WTC11 (cell line): ENCODE results near the gene EXOC4. TPM values are rescaled to one million over a fixed set of nuclear protein-coding genes. Genes with fewer than 3 reads are reported as not detected.

Source experiments
- ATAC-seq: fragments of 200-7000 bp; cut with Tn5 transposase; 2 replicates; pipeline ENCODE4 v1.10.0; 2021; ENCODE audit warnings: mild to moderate bottlenecking, moderate library complexity
- CTCF ChIA-PET: fragments of 300-600 bp; sonication (Branson Sonifier 250); formaldehyde crosslinking; loops from one replicate; lab custom pipeline; 2021; ENCODE audit warnings: antibody characterized with exemption; lab: Charles Lee
- POLR2A ChIA-PET: fragments of 350-600 bp; sonication (Branson Sonifier 250); formaldehyde crosslinking; loops from one replicate; lab custom pipeline; 2021; ENCODE audit warnings: antibody characterized with exemption; lab: Charles Lee
- DNase-seq: peaks from one replicate; pipeline ENCODE4 v3.0.0; 2021; ENCODE audit warnings: low spot score
- H3K27ac Mint-ChIP-seq: 2 replicates; pipeline ENCODE4 v1.8.0; 2021; ENCODE audit warnings: mixed read lengths
- H3K27me3 Mint-ChIP-seq: 2 replicates; pipeline ENCODE4 v1.8.0; 2021; ENCODE audit warnings: low read depth, mild to moderate bottlenecking, moderate library complexity, mixed read lengths
- H3K36me3 Mint-ChIP-seq: 2 replicates; pipeline ENCODE4 v1.8.0; 2021; ENCODE audit warnings: mixed read lengths
- H3K4me1 Mint-ChIP-seq: 2 replicates; pipeline ENCODE4 v1.8.0; 2022; ENCODE audit warnings: mixed read lengths
- H3K4me3 Mint-ChIP-seq: 2 replicates; pipeline ENCODE4 v1.8.0; 2021; ENCODE audit warnings: mild to moderate bottlenecking, moderate library complexity, mixed read lengths
- H3K9me3 Mint-ChIP-seq: 2 replicates; pipeline ENCODE4 v1.8.0; 2021; ENCODE audit warnings: mixed read lengths
- ELF4 ChIP-seq: sonication (generic); formaldehyde crosslinking; IDR thresholded peaks from 2 replicates; pipeline ENCODE4 v1.8.1; 2022; ENCODE audit warnings: low read depth, mild to moderate bottlenecking, moderate library complexity, missing genetic modification reagents
- HMGXB4 ChIP-seq: sonication (generic); formaldehyde crosslinking; IDR thresholded peaks from 2 replicates; pipeline ENCODE4 v1.8.1; 2023; ENCODE audit warnings: mild to moderate bottlenecking, moderate library complexity, missing genetic modification reagents
- JUN ChIP-seq: sonication (generic); formaldehyde crosslinking; IDR thresholded peaks from 2 replicates; pipeline ENCODE4 v1.8.0; 2023; ENCODE audit warnings: mild to moderate bottlenecking, missing genetic modification reagents
- NR3C1 ChIP-seq: sonication (generic); formaldehyde crosslinking; conservative IDR thresholded peaks from 2 replicates; pipeline ENCODE4 v1.8.1; 2023; ENCODE audit warnings: low read depth, mild to moderate bottlenecking, missing genetic modification reagents
- SMAD3 ChIP-seq: sonication (generic); formaldehyde crosslinking; IDR thresholded peaks from 2 replicates; pipeline ENCODE4 v1.8.0; 2022; ENCODE audit warnings: missing genetic modification reagents, mild to moderate bottlenecking, borderline replicate concordance
- SOX15 ChIP-seq: fragments of 250-450 bp; sonication (Bioruptor Pico); IDR thresholded peaks from 2 replicates; pipeline ENCODE4 v1.9.0; 2021; ENCODE audit warnings: mild to moderate bottlenecking
- TCF7 ChIP-seq: sonication (generic); formaldehyde crosslinking; IDR thresholded peaks from 2 replicates; pipeline ENCODE4 v1.8.0; 2022; ENCODE audit warnings: mild to moderate bottlenecking, low read depth, missing genetic modification reagents, moderate library complexity
- TEAD4 ChIP-seq: sonication (generic); formaldehyde crosslinking; IDR thresholded peaks from 2 replicates; pipeline ENCODE4 v1.8.0; 2022; ENCODE audit warnings: mild to moderate bottlenecking, missing genetic modification reagents
- TP53 ChIP-seq: sonication (generic); formaldehyde crosslinking; IDR thresholded peaks from 2 replicates; pipeline ENCODE4 v1.8.1; 2023; ENCODE audit warnings: mild to moderate bottlenecking, missing genetic modification reagents
- ZMAT4 ChIP-seq: fragments of 250-450 bp; sonication (Bioruptor Pico); IDR thresholded peaks from 2 replicates; pipeline ENCODE4 v1.9.0; 2021; ENCODE audit warnings: mild to moderate bottlenecking
- ZNF425 ChIP-seq: fragments of 250-450 bp; sonication (Bioruptor Pico); conservative IDR thresholded peaks from 2 replicates; pipeline ENCODE4 v1.9.0; 2021; ENCODE audit warnings: mild to moderate bottlenecking
- ZNF532 ChIP-seq: fragments of 250-450 bp; sonication (Bioruptor Pico); IDR thresholded peaks from 2 replicates; pipeline ENCODE4 v1.9.0; 2021; ENCODE audit warnings: mild to moderate bottlenecking, borderline replicate concordance
- ZSCAN18 ChIP-seq: fragments of 250-450 bp; sonication (Bioruptor Pico); IDR thresholded peaks from 2 replicates; pipeline ENCODE4 v2.1.2; 2022; ENCODE audit warnings: mild to moderate bottlenecking, moderate library complexity
- total RNA-seq: library from RNA; stranded (reverse); gene quantifications from 3 replicates; pipeline ENCODE4 v1.2.3, GENCODE V29; 2021
- TF ChIP-seq, protein P1 (sequence below): sonication (generic); formaldehyde crosslinking; IDR thresholded peaks from 2 replicates; pipeline ENCODE4 v1.8.1; 2023; ENCODE audit warnings: mild to moderate bottlenecking, missing genetic modification reagents
- TF ChIP-seq, protein P2 (sequence below): sonication (generic); formaldehyde crosslinking; conservative IDR thresholded peaks from 2 replicates; pipeline ENCODE4 v1.8.1; 2022; ENCODE audit warnings: mild to moderate bottlenecking, missing genetic modification reagents
- TF ChIP-seq, protein P3 (sequence below): sonication (generic); formaldehyde crosslinking; IDR thresholded peaks from 2 replicates; pipeline ENCODE4 v1.8.1; 2023; ENCODE audit warnings: mild to moderate bottlenecking, missing genetic modification reagents, borderline replicate concordance
- TF ChIP-seq, protein P4 (sequence below): sonication (generic); formaldehyde crosslinking; IDR thresholded peaks from 2 replicates; pipeline ENCODE4 v1.8.1; 2023; ENCODE audit warnings: mild to moderate bottlenecking, missing genetic modification reagents, moderate library complexity

Gene EXOC4
- total RNA-seq, 1 experiment from 2014 or later: 62.0 TPM

DNA sequence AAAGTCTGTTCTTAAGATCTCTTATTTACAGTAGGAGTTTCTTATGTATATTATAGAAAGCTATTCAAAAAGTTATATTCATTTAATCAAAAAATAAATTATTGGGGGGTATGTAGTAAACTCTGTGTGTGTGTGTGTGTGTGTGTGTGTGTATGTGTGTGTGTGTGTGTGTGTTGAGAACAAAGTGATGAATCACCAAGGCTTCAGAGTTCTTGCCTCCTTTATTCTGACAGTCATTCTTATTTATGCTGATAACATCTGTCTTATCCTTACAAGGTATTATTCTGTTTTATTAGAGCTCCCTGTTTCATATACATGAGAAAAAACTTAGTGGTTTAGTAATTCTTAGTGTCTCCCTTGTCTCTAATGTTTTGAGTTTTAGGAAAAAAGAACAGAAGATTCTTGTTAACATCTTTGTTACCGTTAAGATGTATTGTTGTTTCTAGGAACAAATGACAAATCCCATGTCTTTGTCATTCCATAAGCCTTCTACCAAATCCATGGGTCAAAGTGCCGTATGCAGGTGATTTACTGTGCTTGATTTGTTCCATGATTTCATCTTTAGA, 424.0 kb downstream of the EXOC4 start (continued):
- no peak for TF ChIP-seq ZNF532 (CRISPR knock-in tag)
- no peak for TF ChIP-seq HMGXB4 (CRISPR knock-in tag)
- TF ChIP-seq, protein P1, sequence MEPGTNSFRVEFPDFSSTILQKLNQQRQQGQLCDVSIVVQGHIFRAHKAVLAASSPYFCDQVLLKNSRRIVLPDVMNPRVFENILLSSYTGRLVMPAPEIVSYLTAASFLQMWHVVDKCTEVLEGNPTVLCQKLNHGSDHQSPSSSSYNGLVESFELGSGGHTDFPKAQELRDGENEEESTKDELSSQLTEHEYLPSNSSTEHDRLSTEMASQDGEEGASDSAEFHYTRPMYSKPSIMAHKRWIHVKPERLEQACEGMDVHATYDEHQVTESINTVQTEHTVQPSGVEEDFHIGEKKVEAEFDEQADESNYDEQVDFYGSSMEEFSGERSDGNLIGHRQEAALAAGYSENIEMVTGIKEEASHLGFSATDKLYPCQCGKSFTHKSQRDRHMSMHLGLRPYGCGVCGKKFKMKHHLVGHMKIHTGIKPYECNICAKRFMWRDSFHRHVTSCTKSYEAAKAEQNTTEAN: no peak
- TF ChIP-seq TCF7 (CRISPR knock-in tag): no peak
- TF ChIP-seq ELF4 (CRISPR knock-in tag): no peak

GRCh38 chr7:133678137-133678814, 425.4 kb downstream of the EXOC4 start:
- no peak for DNase-seq
- CTCF ChIA-PET: interaction anchor here (0.6 kb wide), 1 partner anchor 587 kb away, joined by 4 read pairs; no protein-coding TSS in a partner anchor
- H3K4me1 Mint-ChIP-seq: peaks cover 28% of the 10 kb centered on the region
- H3K9me3 Mint-ChIP-seq: no peaks in the 10 kb centered on the region
- no peak overlapping the region for H3K4me3 Mint-ChIP-seq
- POLR2A ChIA-PET: interaction anchor here (0.7 kb wide), 1 partner anchor 25 kb away, joined by 3 read pairs; no protein-coding TSS in a partner anchor
- ATAC-seq: no peak
- H3K27me3 Mint-ChIP-seq: no peaks in the 10 kb centered on the region
- no peak overlapping the region for H3K27ac Mint-ChIP-seq
- H3K36me3 Mint-ChIP-seq: no peaks in the 10 kb centered on the region
- TF ChIP-seq SOX15 (no peak), SMAD3 (CRISPR knock-in tag) (no peak), ZSCAN18 (CRISPR knock-in tag) (no peak), TP53 (CRISPR knock-in tag) (no peak), TEAD4 (CRISPR knock-in tag) (no peak), ZMAT4 (no peak), TCF7 (CRISPR knock-in tag) (no peak), NR3C1 (no peak), JUN (CRISPR knock-in tag) (no peak), ZNF425 (no peak)
- TF ChIP-seq, protein P2, sequence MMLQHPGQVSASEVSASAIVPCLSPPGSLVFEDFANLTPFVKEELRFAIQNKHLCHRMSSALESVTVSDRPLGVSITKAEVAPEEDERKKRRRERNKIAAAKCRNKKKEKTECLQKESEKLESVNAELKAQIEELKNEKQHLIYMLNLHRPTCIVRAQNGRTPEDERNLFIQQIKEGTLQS (CRISPR knock-in tag): no peak
- TF ChIP-seq, protein P3, sequence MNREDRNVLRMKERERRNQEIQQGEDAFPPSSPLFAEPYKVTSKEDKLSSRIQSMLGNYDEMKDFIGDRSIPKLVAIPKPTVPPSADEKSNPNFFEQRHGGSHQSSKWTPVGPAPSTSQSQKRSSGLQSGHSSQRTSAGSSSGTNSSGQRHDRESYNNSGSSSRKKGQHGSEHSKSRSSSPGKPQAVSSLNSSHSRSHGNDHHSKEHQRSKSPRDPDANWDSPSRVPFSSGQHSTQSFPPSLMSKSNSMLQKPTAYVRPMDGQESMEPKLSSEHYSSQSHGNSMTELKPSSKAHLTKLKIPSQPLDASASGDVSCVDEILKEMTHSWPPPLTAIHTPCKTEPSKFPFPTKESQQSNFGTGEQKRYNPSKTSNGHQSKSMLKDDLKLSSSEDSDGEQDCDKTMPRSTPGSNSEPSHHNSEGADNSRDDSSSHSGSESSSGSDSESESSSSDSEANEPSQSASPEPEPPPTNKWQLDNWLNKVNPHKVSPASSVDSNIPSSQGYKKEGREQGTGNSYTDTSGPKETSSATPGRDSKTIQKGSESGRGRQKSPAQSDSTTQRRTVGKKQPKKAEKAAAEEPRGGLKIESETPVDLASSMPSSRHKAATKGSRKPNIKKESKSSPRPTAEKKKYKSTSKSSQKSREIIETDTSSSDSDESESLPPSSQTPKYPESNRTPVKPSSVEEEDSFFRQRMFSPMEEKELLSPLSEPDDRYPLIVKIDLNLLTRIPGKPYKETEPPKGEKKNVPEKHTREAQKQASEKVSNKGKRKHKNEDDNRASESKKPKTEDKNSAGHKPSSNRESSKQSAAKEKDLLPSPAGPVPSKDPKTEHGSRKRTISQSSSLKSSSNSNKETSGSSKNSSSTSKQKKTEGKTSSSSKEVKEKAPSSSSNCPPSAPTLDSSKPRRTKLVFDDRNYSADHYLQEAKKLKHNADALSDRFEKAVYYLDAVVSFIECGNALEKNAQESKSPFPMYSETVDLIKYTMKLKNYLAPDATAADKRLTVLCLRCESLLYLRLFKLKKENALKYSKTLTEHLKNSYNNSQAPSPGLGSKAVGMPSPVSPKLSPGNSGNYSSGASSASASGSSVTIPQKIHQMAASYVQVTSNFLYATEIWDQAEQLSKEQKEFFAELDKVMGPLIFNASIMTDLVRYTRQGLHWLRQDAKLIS (CRISPR knock-in tag): no peak
- TF ChIP-seq, protein P4, sequence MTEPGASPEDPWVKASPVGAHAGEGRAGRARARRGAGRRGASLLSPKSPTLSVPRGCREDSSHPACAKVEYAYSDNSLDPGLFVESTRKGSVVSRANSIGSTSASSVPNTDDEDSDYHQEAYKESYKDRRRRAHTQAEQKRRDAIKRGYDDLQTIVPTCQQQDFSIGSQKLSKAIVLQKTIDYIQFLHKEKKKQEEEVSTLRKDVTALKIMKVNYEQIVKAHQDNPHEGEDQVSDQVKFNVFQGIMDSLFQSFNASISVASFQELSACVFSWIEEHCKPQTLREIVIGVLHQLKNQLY (CRISPR knock-in tag): no peak
